Activated T-helper 9 cell treated with anti-CD3 and anti-CD28 coated beads, Interleukin-2, amount 50 U/mL, for 16 hours (primary cell): Measurements from ENCODE around the gene IZUMO3.
"Not testable (repeated sequence)": the region's sequence is repeated elsewhere in the genome, so short reads cannot be mapped to it uniquely, and the experiment has no call there.

Experiments
- DNase-seq: peaks from one replicate; pipeline ENCODE4 v3.0.0-alpha.2; 2020; ENCODE audit warnings: low read depth

The IZUMO3 gene

GRCh38 chr9:24545847-24546522 is at the start of gene IZUMO3:
Gene IZUMO3 (minus strand): TSS chr9:24545897. CDS start chr9:24545649, 248 bp downstream.
- DNase-seq, result no peak

GRCh38 chr9:24594234-24594850 is 48.6 kb upstream of the IZUMO3 start:
- DNase-seq, result no peak

- DNase-seq, result no peak
Observed at GRCh38 chr9:24590432-24590831, 44.7 kb upstream of the IZUMO3 start.

- no peak for DNase-seq
Observed at GRCh38 chr9:24587883-24588282, 42.2 kb upstream of the IZUMO3 start.

GRCh38 chr9:24582146-24583126 is 36.7 kb upstream of the IZUMO3 start:
- no peak for DNase-seq

GRCh38 chr9:24580005-24580404 is 34.3 kb upstream of the IZUMO3 start:
- not testable (repeated sequence) for DNase-seq

GRCh38 chr9:24572406-24572805 is 26.7 kb upstream of the IZUMO3 start:
- no peak for DNase-seq

GRCh38 chr9:24561957-24562356 is 16.3 kb upstream of the IZUMO3 start:
- no peak for DNase-seq

GRCh38 chr9:24553183-24553552 is 7.5 kb upstream of the IZUMO3 start:
- DNase-seq, result no peak

- DNase-seq, result no peak
Observed at GRCh38 chr9:24552526-24553182, 7.0 kb upstream of the IZUMO3 start.

GRCh38 chr9:24545285-24545684 is 412 bp downstream of the IZUMO3 start:
- DNase-seq, result no peak

- no peak for DNase-seq
Observed at GRCh38 chr9:24518545-24518944, 27.2 kb downstream of the IZUMO3 start.

GRCh38 chr9:24516463-24516862 is 29.2 kb downstream of the IZUMO3 start:
- no peak for DNase-seq

- no peak for DNase-seq
Observed at GRCh38 chr9:24509850-24510249, 35.8 kb downstream of the IZUMO3 start.

GRCh38 chr9:24504521-24504920 is 41.2 kb downstream of the IZUMO3 start:
- DNase-seq, result no peak

GRCh38 chr9:24502206-24502937 is 43.3 kb downstream of the IZUMO3 start:
- DNase-seq, result no peak

GRCh38 chr9:24500761-24501160 is 44.9 kb downstream of the IZUMO3 start:
- DNase-seq, result no peak

- no peak for DNase-seq
Observed at GRCh38 chr9:24498632-24499031, 47.1 kb downstream of the IZUMO3 start.

GRCh38 chr9:24497671-24498070 is 48.0 kb downstream of the IZUMO3 start:
- DNase-seq, result no peak
